Measurements from ENCODE around the gene SYNE3. TPM values are rescaled to one million over a fixed set of nuclear protein-coding genes. Genes with fewer than 3 reads are reported as not detected.

The SYNE3 gene
- 85.2 and 87.1 TPM in 2 replicates for total RNA-seq (2013; cell fraction: nucleolus; rRNA removed)
- 18.5 and 20.0 TPM in 2 replicates for total RNA-seq (2014; rRNA removed)
- total RNA-seq (2014; rRNA removed; fragmentation: Illumina TruSeq; extraction: Trizol), result 16.2 and 16.7 TPM in 2 replicates
- total RNA-seq (2021), result 40.0 and 44.1 TPM in 2 replicates
- polyA plus RNA-seq (2011; ENCODE audit: low read depth), result 3.2 TPM
- 9.2 and 13.7 TPM in 2 replicates for polyA plus RNA-seq (2011; rRNA removed)
- polyA plus RNA-seq (2011; cell fraction: cytosol; rRNA removed), result 8.8 and 9.1 TPM in 2 replicates
- 35.2 and 47.8 TPM in 2 replicates for polyA plus RNA-seq (2011; cell fraction: nucleus; rRNA removed)
- polyA plus RNA-seq (2012), result 5.3 and 5.8 TPM in 2 replicates
- polyA plus RNA-seq (2014; fragmentation: Illumina TruSeq; extraction: Trizol), result 11.4 and 12.9 TPM in 2 replicates
- polyA plus RNA-seq (2014; fragmentation: Nextera tagmentation; extraction: Ambion mirVana), result 1 to 10 TPM; 1.4 TPM
- 16.3 and 17.2 TPM in 2 replicates for polyA plus RNA-seq (2014; rRNA removed)
- 10 to 100 TPM; 11.6 to 13.0 TPM for polyA plus RNA-seq (2016; fragmentation: Nextera tagmentation; extraction: Ambion mirVana)
- polyA minus RNA-seq (2011; rRNA and poly(A)+ RNA removed), result 23.6 and 27.6 TPM in 2 replicates
- 11.1 and 11.3 TPM in 2 replicates for polyA minus RNA-seq (2011; cell fraction: cytosol; rRNA and poly(A)+ RNA removed)
- 21.9 and 38.7 TPM in 2 replicates for polyA minus RNA-seq (2011; cell fraction: nucleus; rRNA and poly(A)+ RNA removed)
- Bru-seq, nascent RNA, result percentile 80 among the genes with signal in this experiment
- percentile 94 among the genes with signal in this experiment for BruChase-seq, experiment 1, labeled RNA remaining after a 6-hour chase
- BruChase-seq, experiment 2, labeled RNA remaining after a 2-hour chase, result percentile 91 among the genes with signal in this experiment
- long read RNA-seq, experiment 1, partial matches to known transcripts, result 4 of 12 reads
- long read RNA-seq, experiment 1, other reads (novel, unspliced or antisense), result 8 of 12 reads
- long read RNA-seq, experiment 2, partial matches to known transcripts, result 21 of 42 reads
- long read RNA-seq, experiment 2, other reads (novel, unspliced or antisense), result 21 of 42 reads

- FAIRE-seq, result no peak
- H4K20me1 ChIP-seq (ENCODE audit: control insufficient read depth, insufficient read depth), result no peaks in the 10 kb centered on the region
- ChIA-PET POLR2A (interaction anchor here (0.8 to 11.3 kb wide), 5 partner anchors 11 to 36 kb away, joined by 3 to 276 read pairs (median 7); no protein-coding TSS in a partner anchor), CTCF (interaction anchor here (0.6 to 18.0 kb wide), 5 partner anchors 10 to 74 kb away, joined by 3 to 525 read pairs (median 55); no protein-coding TSS in a partner anchor), SMC1A (ENCODE audit: uncharacterized antibody, unreplicated experiment) (interaction anchor here (1.2 to 5.1 kb wide), 8 partner anchors 10 to 164 kb away, joined by 3 to 74 read pairs (median 13); no protein-coding TSS in a partner anchor), RAD21 (ENCODE audit: unreplicated experiment) (interaction anchor here (0.9 to 6.6 kb wide), 7 partner anchors 10 to 37 kb away, joined by 3 to 78 read pairs (median 24); no protein-coding TSS in a partner anchor)
- H3K4me2 ChIP-seq (ENCODE audit: control insufficient read depth, insufficient read depth), result peak within 1 kb of the TSS; percentile 98
- H3K4me3 ChIP-seq, result peak within 1 kb of the TSS; percentile 85
- peaks cover 53% of the 10 kb centered on the region for H3K4me1 ChIP-seq (ENCODE audit: control insufficient read depth, insufficient read depth, low read length)
- peak within 1 kb of the TSS; percentile 86 for H3K9ac ChIP-seq (ENCODE audit: control insufficient read depth, insufficient read depth, low read length)
- no peak for DNase-seq (ENCODE audit: low read depth, low spot score)
- H3K36me3 ChIP-seq (ENCODE audit: control insufficient read depth in 2 of 2, insufficient read depth in 2 of 2, low read length in 1 of 2), result no peaks in the 10 kb centered on the region
- ATAC-seq, result peak; percentile 69
- peaks cover 46% of the 10 kb centered on the region for H3K79me2 ChIP-seq (ENCODE audit: control insufficient read depth, insufficient read depth, low read length)
- in situ Hi-C loops (cut with MboI), result loop anchor here (10.0 kb wide), 1 partner anchor 1542 kb away; the partner anchor contains the start of gene ASB2
- intact Hi-C loops (cut with micrococcal nuclease; ENCODE audit: unreplicated experiment), result loop anchor here (1.0 to 2.0 kb wide), 3 partner anchors 12 to 36 kb away; no protein-coding TSS in a partner anchor
- H2AFZ ChIP-seq (ENCODE audit: control insufficient read depth, low read depth, low read length), result peak within 1 kb of the TSS; percentile 18; the same call in 1 of the 2 replicates
- 0% methylated on average over 36 of the region's 60 CpGs for WGBS (ENCODE audit: insufficient coverage, insufficient replicate concordance, low lambda C conversion rate, missing lambda C conversion rate)
- peak within 1 kb of the TSS; percentile 90 for H3K27ac ChIP-seq (ENCODE audit: control insufficient read depth, insufficient read depth)
- no peaks in the 10 kb centered on the region for H3K9me3 ChIP-seq (replicated peaks; ENCODE audit: control insufficient read depth, insufficient read depth, low read length)
- no TSS peak for BruUV-seq (replicated peaks)
- no peaks in the 10 kb centered on the region for H3K27me3 ChIP-seq (replicated peaks in 1 of 2; ENCODE audit: control insufficient read depth in 2 of 2, insufficient read depth in 2 of 2, low read length in 1 of 2)
- TF ChIP-seq MTA3 (IDR thresholded peaks at IDR 0.05; ENCODE audit: borderline replicate concordance, low read length), result no peak
- TF ChIP-seq MAX (IDR thresholded peaks at IDR 0.05; ENCODE audit: low read depth, low read length), result no peak
- peak; percentile 21 for TF ChIP-seq NR2F1 (conservative IDR thresholded peaks at IDR 0.05)
- no peak for TF ChIP-seq PBX3 (IDR thresholded peaks at IDR 0.05; ENCODE audit: insufficient replicate concordance, low read depth, low read length)
- TF ChIP-seq POLR2AphosphoS5 (IDR thresholded peaks at IDR 0.05; ENCODE audit: low read length), result no peak
- TF ChIP-seq CTCF (IDR thresholded peaks at IDR 0.05 in 2 of 3, conservative IDR thresholded peaks at IDR 0.05 in 1 of 3; ENCODE audit: control insufficient read depth in 2 of 3, extremely low read depth in 1 of 3, insufficient read depth in 1 of 3, low read depth in 3 of 3, low read length in 3 of 3), result no peak
- TF ChIP-seq TCF7 (IDR thresholded peaks at IDR 0.05; ENCODE audit: borderline replicate concordance), result no peak
- TF ChIP-seq EED (IDR thresholded peaks at IDR 0.05; ENCODE audit: low read depth), result no peak
- 0 out of 2 replicates have a peak, but pooled peaks have one; percentile 32 for TF ChIP-seq LARP7 (IDR thresholded peaks at IDR 0.05)
- peak; percentile 40; the same call in 1 of the 2 replicates for TF ChIP-seq IKZF1 (conservative IDR thresholded peaks at IDR 0.05)
- TF ChIP-seq ZNF687 (IDR thresholded peaks at IDR 0.05), result peak; percentile 18; the same call in 1 of the 2 replicates
Measured at GRCh38 chr14:95516554-95517181, at the start of gene SYNE3. Gene SYNE3 (minus strand): TSS chr14:95516650. CDS start chr14:95475821, 40,829 bp downstream.

Measured in GM12878 (cell line).